Ovary (tissue), 9 donors: Measurements from ENCODE around the gene FAM184B. TPM values are rescaled to one million over a fixed set of nuclear protein-coding genes. Genes with fewer than 3 reads are reported as not detected.
"Not testable (repeated sequence)": the region's sequence is repeated elsewhere in the genome, so short reads cannot be mapped to it uniquely, and the experiment has no call there.

ENCODE experiments used
- DNase-seq, 5 donors: peaks; one replicate each; pipeline ENCODE4 v3.0.0-alpha.2; 2019 to 2020
- H3K27ac ChIP-seq, 2 donors: fragments of 200-600 bp; one replicate each; pipeline versions ENCODE4 v1.5.1 to v1.8.0; 2019 to 2022
- H3K27me3 ChIP-seq: fragments of 200-600 bp; one replicate; pipeline ENCODE4 v1.8.0; 2022
- H3K36me3 ChIP-seq: fragments of 200-600 bp; sonication (generic); one replicate; pipeline ENCODE4 v1.5.1; 2019
- H3K4me1 ChIP-seq: one replicate; pipeline ENCODE4 v1.8.1; 2013; ENCODE audit warnings: mild to moderate bottlenecking, moderate library complexity; ENCODE audit not compliant: insufficient read depth
- H3K4me3 ChIP-seq: fragments of 200-600 bp; sonication (generic); one replicate; pipeline ENCODE4 v1.5.1; 2017
- H3K9me3 ChIP-seq, 2 donors: fragments of 200-600 bp in 1 of 2; sonication (generic) in 1 of 2; one replicate each; pipeline versions ENCODE4 v1.5.1 to v1.8.1; 2013 to 2019; ENCODE audit warnings: mild to moderate bottlenecking in 1 of 2, moderate library complexity in 1 of 2
- EP300 ChIP-seq: sonication (generic); formaldehyde crosslinking; IDR thresholded peaks from one replicate; pipeline ENCODE4 v1.6.1; 2017; ENCODE audit warnings: antibody characterized with exemption
- POLR2A ChIP-seq: fragments of 450-650 bp; IDR thresholded peaks from one replicate; pipeline ENCODE4 v1.6.1; 2017; ENCODE audit warnings: antibody characterized with exemption, mild to moderate bottlenecking, moderate library complexity
- WGBS, 3 donors: extraction: QIAGEN DNeasy Blood & Tissue Kit in 1 of 3; methylation state at CpG; one replicate each; pipeline versions ENCODE4 v1.1.5 to v1.1.7; 2013 to 2017; 5-methylcytosine and 5-hydroxymethylcytosine counted together
- intact Hi-C, 4 donors: fragments of 100-400 bp; cut with DNase I; formaldehyde crosslinking; loops; one replicate each; pipeline versions ENCODE4 v1.11.0 to v1.15.1; 2022 to 2023
- polyA plus RNA-seq, 2 donors: library from polyadenylated mRNA; stranded (reverse); fragments of 200-250 nt in 1 of 2; fragments of 350-450 nt in 1 of 2; fragmentation: Illumina TruSeq in 1 of 2; extraction: RNeasy Lipid Tissue Mini Kit (QIAGEN cat#74804) in 1 of 2; gene quantifications; one replicate each; pipeline ENCODE4 v1.2.3, GENCODE V29; 2013 to 2014
- total RNA-seq, 7 donors: library from RNA; depleted of rRNA in 2 of 7; stranded (reverse); fragments of >200 nt in 2 of 7; fragmentation: NEBNext Ultra II Directional in 3 of 7; extraction: Animal tissue kit (Norgen Biotek cat#: 25700) in 3 of 7; gene quantifications; one replicate each; pipeline versions ENCODE4 v1.1.0 to v1.2.4, GENCODE V29; 2016 to 2023
- TF ChIP-seq, protein P1 (sequence below), 3 donors: fragments of 450-650 bp in 2 of 3; fragments of 200-600 bp in 1 of 3; IDR thresholded peaks; one replicate each; pipeline versions ENCODE4 v1.5.1 to v1.8.0; 2016 to 2022; ENCODE audit warnings: antibody characterized with exemption in 3 of 3, mild to moderate bottlenecking in 1 of 3
- donor health status: DM: no; HTN: no; CAD: no; lungs with moderate emphysema.
- donor health status: DM: no; HTN: no; CAD: no.
- donor health status: Bipolar disorder and iron deficiency.
- donor health status: DM: yes; HTN: yes; CAD: no.
- donor health status: DM: no; HTN: no; CAD: no.
- donor health status: DM: yes; HTN: yes; CAD: no.

Gene FAM184B
- total and polyA plus RNA-seq, 9 donors: 0.03 to 0.17 (median 0.04) TPM; not detected in 5

DNA sequence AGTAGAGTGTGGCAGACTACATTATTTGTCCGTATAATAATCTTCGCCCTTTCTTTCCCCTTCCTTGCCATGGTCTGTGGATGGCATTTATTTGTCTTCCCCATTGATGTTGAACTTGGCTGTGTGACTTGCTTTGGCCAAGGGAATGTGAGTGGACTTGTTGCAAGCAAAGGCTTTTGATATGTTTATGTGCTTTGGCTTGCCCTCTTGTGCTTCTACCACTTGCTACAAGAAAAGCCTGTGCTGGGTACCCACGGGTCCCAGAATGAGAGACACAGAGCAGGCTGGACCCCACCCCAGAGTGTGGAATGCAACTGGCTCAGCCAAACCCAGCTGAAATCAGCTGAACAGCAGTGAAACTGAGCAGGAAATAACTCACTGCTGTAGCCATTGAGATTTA, 63.0 kb downstream of the FAM184B start:
- H3K4me3 ChIP-seq: no peak overlapping the region
- no peaks in the 10 kb centered on the region for H3K27me3 ChIP-seq
- intact Hi-C loops: no loop called here
- DNase-seq: no peak
- H3K27ac ChIP-seq: no peak overlapping the region
- WGBS, 3 donors: 71 to 77% (median 74%) methylated on average over 3 of the region's 3 CpGs
- no peaks in the 10 kb centered on the region for H3K4me1 ChIP-seq
- H3K36me3 ChIP-seq: no peaks in the 10 kb centered on the region
- no peaks in the 10 kb centered on the region for H3K9me3 ChIP-seq
- TF ChIP-seq, protein P1, sequence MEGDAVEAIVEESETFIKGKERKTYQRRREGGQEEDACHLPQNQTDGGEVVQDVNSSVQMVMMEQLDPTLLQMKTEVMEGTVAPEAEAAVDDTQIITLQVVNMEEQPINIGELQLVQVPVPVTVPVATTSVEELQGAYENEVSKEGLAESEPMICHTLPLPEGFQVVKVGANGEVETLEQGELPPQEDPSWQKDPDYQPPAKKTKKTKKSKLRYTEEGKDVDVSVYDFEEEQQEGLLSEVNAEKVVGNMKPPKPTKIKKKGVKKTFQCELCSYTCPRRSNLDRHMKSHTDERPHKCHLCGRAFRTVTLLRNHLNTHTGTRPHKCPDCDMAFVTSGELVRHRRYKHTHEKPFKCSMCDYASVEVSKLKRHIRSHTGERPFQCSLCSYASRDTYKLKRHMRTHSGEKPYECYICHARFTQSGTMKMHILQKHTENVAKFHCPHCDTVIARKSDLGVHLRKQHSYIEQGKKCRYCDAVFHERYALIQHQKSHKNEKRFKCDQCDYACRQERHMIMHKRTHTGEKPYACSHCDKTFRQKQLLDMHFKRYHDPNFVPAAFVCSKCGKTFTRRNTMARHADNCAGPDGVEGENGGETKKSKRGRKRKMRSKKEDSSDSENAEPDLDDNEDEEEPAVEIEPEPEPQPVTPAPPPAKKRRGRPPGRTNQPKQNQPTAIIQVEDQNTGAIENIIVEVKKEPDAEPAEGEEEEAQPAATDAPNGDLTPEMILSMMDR (IDR thresholded peaks at IDR 0.05): no peak
- TF ChIP-seq EP300 (no peak), POLR2A (no peak)

DNA sequence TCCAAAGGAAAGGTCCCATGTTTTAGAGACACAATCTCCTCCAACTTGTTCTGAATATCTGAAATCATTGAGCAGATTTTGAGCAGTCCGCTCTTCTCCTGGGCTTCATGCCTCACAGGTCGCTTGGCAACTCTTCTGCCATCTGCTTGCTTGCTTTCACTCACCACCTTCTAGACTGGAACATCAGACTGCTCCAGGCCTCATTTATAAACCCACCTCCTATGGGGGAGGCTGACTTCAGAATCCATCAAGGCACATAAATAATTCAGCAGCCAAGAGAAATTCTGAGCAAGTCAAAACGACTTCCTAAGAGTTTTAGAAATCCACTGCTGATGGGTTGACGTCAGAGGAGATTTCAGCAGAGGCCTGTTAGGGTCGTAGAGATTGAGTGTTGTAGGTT, 64.1 kb downstream of the FAM184B start:
- H3K9me3 ChIP-seq: no peaks in the 10 kb centered on the region
- TF ChIP-seq POLR2A (no peak), EP300 (no peak)
- TF ChIP-seq, protein P1 (IDR thresholded peaks at IDR 0.05): no peak
- no peaks in the 10 kb centered on the region for H3K36me3 ChIP-seq
- no peaks in the 10 kb centered on the region for H3K4me1 ChIP-seq
- no peak for DNase-seq
- H3K27me3 ChIP-seq: no peaks in the 10 kb centered on the region
- intact Hi-C loops: no loop called here
- 31 to 37% (median 35%) methylated on average over 5 of the region's 5 CpGs for WGBS, 3 donors
- H3K27ac ChIP-seq: no peak overlapping the region
- H3K4me3 ChIP-seq: no peak overlapping the region

DNA sequence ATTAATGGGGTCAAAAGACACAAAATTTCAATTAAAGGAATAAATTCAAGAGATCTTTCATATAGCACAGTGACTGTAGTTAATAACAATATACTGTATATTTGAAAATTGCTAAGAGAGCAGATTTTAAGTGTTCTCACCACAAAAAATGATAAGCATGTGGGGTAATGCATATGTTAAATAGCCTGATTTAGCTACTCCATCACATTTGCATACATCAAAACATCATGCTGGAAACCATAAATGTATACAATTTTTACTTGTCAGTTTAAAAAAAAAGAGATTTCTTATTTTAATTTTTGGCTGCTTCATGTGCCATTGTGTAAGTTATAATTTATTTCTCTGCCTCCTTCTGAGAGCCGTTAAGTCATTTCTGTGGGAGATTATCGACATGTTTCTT, 65.9 kb downstream of the FAM184B start:
- H3K9me3 ChIP-seq: no peaks in the 10 kb centered on the region
- DNase-seq: no peak
- H3K36me3 ChIP-seq: no peaks in the 10 kb centered on the region
- no peak overlapping the region for H3K4me3 ChIP-seq
- H3K27ac ChIP-seq: no peak overlapping the region
- intact Hi-C loops: no loop called here
- H3K4me1 ChIP-seq: no peaks in the 10 kb centered on the region
- no peaks in the 10 kb centered on the region for H3K27me3 ChIP-seq
- 49 to 63% (median 59%) methylated on average over 2 of the region's 2 CpGs for WGBS, 3 donors
- TF ChIP-seq, protein P1 (IDR thresholded peaks at IDR 0.05): no peak
- no peak for TF ChIP-seq EP300
- no peak for TF ChIP-seq POLR2A

DNA sequence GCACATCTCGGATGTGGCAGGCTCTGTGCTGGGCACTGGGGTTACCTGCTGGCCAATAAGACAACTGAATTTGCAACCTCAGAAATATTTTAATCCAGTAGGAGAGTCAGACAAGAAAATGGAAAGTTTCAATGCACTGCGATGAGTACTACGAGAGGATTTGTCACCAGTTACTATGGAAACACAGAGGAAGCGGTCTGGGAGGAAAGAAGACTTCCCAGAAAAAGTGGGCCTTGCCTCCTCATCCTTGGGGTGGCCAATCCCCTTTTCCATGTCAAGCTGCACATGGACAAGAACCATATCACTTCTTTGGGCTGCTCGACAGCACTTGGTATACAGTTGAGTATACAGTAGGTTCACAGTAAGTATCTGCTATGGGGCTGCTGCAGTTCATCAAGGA, 67.6 kb downstream of the FAM184B start:
- intact Hi-C loops: no loop called here
- no peaks in the 10 kb centered on the region for H3K9me3 ChIP-seq
- H3K4me3 ChIP-seq: no peak overlapping the region
- no peaks in the 10 kb centered on the region for H3K36me3 ChIP-seq
- H3K27ac ChIP-seq: no peak overlapping the region
- WGBS, 3 donors: 90 to 93% (median 91%) methylated on average over 5 of the region's 5 CpGs
- H3K4me1 ChIP-seq: no peaks in the 10 kb centered on the region
- DNase-seq: no peak
- TF ChIP-seq, protein P1 (IDR thresholded peaks at IDR 0.05): no peak
- TF ChIP-seq EP300 (no peak), POLR2A (no peak)
- H3K27me3 ChIP-seq: no peaks in the 10 kb centered on the region

DNA sequence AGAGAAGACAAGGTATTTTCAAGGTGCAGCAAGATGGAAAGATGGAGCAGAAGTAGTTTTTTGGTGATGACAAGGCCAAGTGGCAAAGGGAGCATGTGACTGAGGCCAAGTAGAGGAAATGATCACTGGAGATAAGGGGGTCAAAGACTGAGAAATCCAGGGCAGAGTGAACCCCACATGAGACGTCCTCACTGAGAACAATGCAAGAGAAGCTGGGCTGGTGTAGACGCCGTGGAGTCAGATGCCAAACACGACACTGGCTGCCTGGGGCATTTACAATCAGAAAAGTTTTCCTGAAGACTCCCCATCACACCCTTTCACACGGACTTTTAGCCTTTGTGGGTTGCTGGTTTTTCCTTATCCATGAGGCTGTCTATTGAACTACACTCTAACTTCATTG, 69.3 kb downstream of the FAM184B start:
- Histone ChIP-seq H3K4me3 (no peak overlapping the region), H3K27me3 (no peaks in the 10 kb centered on the region), H3K9me3 (no peaks in the 10 kb centered on the region), H3K4me1 (no peaks in the 10 kb centered on the region), H3K36me3 (no peaks in the 10 kb centered on the region), H3K27ac (no peak overlapping the region)
- intact Hi-C loops: no loop called here
- WGBS, 3 donors: 73 to 78% (median 76%) methylated on average over 5 of the region's 5 CpGs
- no peak for DNase-seq
- TF ChIP-seq, protein P1 (IDR thresholded peaks at IDR 0.05): no peak
- TF ChIP-seq EP300 (no peak), POLR2A (no peak)

DNA sequence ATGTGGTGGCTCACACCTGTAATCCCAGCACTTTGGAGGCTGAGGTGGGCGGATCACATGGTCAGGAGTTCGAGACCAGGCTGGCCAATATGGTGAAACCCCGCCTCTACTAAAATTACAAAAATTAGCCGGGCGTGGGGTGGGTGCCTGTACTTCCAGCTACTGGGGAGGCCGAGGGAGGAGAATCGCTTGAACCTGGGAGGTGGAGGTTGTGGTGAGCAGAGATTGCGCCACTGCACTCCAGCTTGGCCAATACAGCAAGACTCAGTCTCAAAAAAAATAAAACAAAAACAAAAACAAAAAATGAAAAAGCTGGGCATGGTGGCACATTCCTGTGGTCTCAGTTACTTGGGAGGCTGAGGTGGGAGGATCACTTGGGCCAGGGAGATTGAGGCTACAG, 70.2 kb downstream of the FAM184B start:
- H3K36me3 ChIP-seq, H3K27me3 ChIP-seq: not testable (repeated sequence)

More for the DNA sequence above, 70.2 kb downstream of the FAM184B start:
- H3K27ac ChIP-seq, DNase-seq, intact Hi-C loops, H3K9me3 ChIP-seq, H3K4me3 ChIP-seq, H3K4me1 ChIP-seq: not testable (repeated sequence)
- 79 to 90% (median 86%) methylated on average over 8 of the region's 8 CpGs for WGBS, 3 donors
